HG02840 (cell line): ENCODE measurements around the gene TTBK2.

Experiments
- ATAC-seq: cut with Tn5 transposase; IDR thresholded peaks from one replicate; pipeline ENCODE4 v1.9.1; 2021; ENCODE audit warnings: mild to moderate bottlenecking, moderate library complexity, moderate number of reproducible peaks; ENCODE audit not compliant: unreplicated experiment, low FRiP score

The TTBK2 gene

DNA sequence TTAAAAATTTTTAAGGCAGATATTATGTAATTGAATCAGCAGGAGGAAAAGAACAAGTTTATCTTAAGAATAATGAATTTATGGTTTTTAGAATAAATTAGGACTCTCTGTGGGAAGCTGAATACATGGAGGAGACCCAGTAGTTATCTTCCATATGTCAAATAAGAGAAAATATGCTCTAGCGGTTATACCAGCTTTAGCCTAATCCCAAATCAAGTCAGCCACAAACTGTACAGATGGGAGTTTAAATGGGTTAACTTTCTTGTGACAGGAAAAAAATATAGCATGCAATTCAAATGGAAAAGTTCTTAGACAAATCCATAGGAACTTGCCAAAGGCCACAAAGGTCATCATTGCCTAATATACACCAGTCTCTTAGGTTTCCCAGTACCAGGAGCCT is 84.3 kb downstream of the TTBK2 start:
- no peak for ATAC-seq

DNA sequence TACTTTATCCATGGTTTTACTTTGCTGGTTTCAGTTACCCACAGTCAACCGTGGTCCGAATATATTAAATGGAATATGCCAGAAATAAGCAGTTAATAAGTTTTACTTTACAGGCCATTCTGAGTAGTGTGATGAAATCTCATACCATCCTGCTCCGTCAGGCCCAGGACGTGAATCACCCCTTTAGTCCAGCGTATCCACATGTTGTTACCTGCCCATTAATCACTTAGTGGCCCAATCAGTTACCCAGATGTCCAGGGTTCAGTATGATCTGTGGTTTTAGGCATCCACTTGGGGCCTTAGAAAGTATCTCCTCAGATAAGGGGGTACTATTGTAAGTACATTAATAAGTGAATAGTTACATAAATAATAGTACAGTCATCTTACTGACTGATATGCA is 88.0 kb downstream of the TTBK2 start:
- ATAC-seq: no peak

DNA sequence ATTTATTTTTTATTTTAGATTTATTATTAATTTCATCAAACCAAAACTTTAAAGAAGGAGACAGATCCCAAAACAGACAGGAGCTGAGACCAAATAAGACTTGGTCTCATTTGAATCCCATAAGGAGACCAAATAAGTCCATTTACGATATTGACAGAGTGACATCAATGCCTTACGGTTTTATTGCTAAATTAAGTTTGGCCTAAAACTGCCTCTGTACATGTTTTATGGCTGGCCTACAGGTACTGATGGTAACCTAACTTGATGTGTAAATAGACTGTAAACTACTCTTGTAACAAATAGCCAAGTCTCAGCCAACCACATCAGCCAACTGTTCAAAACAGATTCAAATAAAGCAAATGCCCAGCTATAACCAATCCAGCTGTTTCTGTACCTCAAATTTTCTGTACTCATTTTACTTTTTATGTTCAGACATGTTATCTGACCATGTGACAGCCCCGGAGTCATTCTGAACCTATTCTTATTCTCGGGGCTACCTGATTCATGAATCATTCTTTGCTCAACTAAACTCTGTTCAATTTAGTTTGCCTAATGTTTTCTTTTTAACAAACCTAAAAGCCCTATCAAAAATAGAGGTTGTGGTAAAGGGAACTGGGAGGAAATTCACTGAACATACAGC is 94.2 kb downstream of the TTBK2 start:
- no peak for ATAC-seq

DNA sequence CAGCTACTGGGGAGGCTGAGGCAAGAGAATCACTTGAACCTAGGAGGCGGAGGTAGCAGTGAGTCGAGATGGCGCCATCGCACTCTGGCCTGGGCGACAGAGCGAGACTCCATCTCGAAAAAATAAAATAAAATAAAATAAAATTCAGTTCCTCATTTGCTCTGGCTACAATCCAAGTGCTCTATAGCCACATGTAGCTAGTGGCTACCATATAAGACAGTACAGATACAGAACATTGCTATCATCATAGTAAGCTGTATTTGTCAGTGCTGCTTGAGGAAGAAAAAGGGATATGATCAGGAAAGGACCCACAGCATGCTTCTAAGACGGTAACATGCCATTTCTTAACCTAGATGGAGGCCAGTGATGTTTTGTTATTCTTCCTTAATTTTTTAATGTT is 95.0 kb downstream of the TTBK2 start:
- no peak for ATAC-seq

DNA sequence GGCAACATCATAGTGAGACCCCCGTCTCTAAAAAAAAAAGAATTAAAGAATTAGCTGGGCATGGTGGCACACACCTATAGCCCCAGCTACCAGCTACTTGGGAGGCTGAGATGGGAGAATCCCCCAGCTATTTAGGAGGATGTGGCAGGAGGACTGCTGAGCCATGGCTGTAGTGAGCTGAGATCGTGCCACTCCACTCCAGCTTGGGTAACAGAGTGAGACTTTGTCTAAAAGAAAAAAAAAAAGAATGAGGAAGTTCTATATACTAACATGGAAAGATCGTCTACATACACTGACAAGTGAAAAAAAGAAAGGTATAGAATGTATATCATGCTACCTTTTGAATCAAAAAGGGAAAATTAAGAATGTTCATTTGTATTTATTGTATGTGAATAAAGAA is 99.8 kb downstream of the TTBK2 start:
- ATAC-seq: no peak

DNA sequence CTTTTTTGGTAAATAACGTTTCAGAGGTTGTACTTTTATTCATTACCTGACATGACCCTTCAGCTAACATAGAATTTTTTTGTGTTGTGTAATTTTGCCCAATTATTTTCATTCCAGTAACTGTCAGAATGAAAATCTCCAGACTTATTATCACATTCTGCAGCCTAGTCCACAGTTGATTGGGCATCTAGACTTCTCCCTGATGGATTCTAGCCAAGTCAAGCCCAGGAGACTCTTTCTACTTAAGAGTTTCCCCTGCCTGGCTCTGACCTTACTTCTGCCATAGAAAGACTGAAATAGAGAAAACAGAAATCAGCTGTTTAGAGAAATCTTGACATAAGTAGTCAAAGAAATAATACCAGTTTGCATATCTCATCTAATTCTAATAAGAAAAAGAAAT is 100.8 kb downstream of the TTBK2 start:
- no peak for ATAC-seq

DNA sequence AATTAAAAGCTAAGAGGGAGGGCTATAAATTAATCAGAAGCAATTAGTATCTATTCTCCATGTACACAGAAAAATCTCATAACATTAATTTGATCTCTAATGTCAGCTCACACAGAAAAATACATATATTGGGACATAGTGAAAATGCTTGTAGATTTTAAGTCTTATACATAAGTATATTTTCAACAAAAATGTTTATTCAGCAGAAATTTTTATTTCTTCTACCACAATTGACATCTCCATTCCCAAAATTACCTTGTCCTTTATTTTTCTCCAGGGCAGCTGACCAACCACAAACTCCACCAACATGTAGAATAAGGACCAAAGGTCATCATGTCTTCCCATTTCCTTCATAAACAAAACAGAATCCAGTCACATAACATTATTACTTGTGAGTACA is 109.1 kb downstream of the TTBK2 start:
- ATAC-seq: no peak

DNA sequence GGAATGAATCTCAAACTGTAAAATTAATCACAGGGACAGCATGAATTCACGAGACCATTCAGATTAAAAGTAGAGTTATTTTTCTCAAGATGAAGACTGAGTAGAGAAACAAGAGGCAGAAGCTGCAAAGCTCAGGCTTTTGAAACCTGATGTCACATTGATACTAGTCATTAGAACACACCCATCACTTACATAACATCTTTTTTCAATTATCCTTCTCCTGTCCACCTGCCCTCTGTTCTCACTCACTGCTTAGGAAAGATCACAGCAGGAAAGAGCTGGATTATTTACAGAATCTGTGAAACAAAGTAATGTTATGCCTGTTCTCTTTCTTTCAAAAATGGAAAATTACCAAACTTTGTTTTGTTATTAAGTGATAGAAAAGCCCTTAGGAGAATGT is 111.7 kb downstream of the TTBK2 start:
- ATAC-seq: no peak

DNA sequence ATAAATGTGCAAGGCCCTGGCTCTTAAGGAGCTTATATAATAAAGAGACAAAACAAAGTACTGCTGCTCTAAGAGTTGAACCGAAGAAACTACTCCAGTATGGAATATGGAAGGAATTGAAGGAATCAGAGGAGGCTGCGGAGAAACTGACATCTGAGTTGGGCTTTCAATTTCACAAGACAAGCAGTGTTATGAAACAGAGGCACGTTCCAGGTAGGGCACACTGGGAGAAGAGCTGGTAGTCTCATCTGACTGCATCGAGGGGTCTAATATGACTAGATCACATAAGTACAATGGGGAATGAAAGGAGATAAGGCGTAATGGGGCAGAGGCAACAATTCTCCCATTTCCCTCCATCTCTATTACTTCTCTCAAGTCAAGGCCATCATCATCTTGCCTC is 115.3 kb downstream of the TTBK2 start:
- no peak for ATAC-seq

DNA sequence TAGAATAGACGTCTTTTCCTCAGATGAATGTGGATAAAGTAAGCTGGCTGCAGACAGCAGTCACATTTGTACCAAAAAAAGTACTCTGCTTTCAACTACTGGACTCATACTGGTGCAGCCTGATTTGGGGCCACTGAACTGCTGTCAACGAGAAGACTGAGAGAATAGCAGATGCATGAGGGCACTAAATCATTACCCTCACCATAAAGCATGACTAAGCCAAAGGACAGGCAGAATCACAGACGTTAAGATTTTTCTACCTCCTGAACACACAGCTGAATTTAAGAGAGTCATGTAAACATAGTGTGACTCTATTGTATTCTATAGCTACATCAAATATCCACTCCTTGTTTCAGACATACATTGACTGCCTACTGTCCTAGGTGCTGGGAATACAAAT is 115.8 kb downstream of the TTBK2 start:
- ATAC-seq: no peak

DNA sequence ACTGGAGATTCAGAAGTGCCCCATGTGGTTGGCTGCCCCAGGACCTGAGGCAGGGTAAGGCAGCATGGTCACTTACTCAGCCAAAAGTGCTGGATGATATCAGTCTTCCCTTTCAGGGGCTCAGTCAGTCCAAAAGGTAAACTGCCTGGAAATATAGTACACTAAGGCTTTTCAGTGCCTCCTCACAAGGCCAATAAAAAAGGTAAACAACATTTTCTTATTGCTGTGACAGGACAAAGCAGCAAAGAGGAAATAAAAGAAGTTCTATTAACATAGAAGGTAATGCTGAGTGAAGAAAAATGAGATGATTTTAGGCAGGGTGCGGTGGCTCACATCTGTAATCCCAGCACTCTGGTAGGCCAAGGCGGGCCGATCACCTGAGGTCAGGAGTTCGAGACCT is 117.1 kb downstream of the TTBK2 start:
- no peak for ATAC-seq

DNA sequence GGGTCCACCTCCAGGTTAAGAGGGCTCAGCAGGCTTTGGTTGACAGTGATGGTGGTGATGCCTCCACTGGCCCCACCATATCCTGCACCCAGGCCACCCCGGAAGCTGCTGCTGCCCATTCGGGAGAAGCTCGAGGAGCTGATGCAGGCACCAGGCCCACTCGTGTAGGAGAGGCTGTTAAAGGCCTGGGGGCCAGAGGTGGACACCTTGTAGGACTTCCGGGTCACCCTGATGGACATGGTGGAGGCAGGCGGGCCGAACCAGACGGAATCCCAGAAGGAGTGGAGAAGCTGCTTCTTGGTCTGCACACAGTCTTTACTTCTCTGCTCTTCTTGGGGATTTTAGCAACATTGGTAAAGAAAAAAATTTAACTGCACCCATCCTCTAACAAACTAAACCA is 118.4 kb downstream of the TTBK2 start:
- ATAC-seq: no peak

DNA sequence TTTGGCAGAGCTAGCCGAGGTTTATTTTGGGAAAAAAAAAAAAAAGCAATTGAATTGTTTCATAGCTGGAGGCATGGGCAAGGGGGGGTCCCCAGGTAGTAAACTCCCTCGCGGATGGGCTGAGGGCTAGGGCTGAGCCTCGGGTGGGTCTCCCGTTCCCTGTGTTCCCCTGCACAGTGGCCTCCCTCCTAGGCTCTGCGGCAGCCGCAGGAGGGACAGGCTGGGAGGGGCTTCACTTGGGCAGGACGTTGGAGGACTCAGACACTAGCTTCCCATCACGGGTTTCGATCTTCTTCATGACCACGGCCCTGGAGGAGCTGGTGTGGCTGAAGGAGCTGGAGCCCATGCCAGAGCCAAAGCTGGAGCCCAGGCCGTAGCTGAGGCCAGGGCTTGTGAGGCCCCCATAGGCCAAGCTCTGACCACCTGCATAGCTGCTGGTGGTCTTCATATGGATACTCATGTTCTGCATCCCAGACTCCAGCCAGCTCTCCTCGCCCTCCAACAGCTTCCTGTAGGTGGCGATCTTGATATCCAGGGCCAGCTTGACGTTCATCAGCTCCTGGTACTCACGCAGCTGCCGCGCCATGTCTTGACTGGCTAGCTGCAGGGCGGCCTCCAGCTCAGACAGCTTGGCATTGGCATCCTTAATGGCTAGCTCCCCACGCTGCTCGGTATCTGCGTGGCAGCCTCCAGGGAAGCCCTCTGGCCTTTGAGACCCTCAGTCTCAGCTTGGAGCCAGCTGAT is 119.7 kb downstream of the TTBK2 start:
- ATAC-seq: no peak

DNA sequence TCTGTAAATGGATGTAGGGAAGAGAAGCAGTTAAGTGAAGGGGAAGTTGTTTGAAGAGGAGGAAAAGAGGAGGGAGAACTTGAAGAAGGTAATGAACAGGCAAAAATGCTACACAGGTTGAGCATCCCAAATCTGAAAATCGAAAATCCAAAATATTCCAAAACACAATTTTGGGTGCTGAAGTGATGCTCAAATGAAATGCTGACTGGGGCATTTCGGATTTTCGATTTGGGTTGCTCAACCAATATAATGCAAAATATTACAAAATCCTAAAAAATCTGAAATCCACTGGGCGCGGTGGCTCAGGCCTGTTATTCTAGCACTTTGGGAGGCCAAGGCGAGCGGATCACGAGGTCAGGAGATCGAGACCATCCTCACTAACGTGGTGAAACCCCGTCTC is 121.8 kb downstream of the TTBK2 start:
- ATAC-seq: no peak

DNA sequence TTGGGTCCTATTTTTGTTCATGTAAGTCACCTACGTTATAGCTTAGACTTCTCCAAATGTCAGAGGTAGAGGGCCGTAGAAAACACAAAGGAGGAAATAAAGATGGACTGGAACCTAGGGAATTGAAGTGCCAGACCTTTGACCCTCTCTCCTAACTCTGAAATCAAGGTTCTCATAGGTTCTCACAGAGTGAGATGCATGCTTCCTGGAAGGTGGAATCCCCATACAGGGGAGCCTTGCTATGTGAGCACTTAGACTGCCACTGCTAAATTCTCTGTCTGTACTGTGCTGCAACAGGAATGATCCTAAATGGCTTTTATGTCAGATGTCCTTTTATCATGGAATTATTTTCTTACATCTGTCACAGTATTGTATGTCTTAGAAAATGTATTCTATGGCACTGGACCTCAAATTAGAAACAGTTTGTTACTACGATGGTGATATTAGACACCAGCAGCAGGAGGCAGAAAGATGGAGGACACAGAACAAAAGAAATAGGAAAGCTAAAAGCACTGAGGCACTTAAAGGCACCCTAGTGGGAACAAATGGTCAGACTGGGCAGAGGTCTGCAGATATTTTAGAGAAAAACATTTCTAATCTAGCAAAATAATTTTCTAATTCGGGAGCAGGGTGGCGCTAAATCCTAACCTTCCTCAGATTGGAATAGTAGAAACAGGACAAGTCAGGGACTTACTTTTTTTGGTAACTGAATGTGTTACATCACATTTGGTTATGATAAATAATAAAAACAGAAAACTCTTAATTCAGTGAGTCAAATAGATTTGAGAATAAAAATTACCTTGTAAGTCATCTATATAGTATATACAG is 123.4 kb downstream of the TTBK2 start:
- no peak for ATAC-seq

DNA sequence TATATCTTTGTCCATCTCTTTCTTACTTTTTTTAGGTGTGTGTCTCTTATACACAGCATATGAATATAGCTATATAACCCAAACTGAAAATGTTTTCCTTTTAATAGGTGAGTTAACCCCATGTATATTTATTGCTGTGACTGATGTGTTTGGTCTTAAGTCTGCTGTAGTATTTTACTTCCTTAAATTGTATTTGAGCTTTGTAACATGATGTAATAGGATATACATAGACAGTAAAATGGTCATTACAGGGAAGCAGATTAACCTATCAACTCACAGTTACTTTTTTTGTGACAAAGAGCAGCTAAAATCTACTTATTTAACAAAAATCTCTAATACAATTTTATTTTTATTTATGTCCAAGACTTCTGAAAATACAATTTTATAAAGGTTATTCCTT is 131.9 kb downstream of the TTBK2 start:
- no peak for ATAC-seq

DNA sequence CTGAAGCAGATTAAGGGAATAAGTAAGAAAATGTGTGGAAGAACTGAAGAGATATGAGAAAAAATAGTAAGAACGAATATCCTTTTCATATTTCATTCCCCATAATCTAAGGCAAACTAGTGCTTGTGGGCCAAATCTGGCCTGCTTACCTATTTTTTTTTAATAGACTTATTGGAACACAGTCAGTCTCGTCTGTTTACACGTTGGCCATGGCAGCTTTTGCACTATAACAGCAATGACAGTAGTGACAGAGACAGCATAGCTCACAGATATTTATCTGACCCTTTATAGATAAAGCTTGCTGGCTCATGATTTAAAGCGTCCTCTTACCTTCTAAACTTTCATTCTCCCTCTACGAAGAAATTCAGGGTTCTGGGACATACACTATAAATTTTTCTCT is 133.6 kb downstream of the TTBK2 start:
- ATAC-seq: no peak

DNA sequence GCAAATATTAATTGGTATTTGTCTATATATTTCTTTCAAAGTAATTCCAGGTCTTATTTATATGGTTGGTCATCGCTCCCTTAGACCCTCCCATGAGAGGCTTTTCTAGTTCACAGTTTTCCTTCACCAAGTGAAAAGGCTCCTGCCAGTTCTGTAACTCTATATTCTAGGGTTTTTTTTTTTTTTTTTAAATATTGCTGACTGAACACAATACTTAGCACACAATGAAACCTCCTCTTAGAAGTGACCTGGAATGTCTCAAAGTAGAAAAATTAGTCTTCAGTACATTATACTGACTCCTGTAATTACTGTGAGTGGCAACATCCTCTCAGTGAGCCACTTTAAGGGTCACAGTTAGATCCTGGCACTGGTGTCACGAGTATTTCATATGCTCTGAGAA is 135.0 kb downstream of the TTBK2 start:
- ATAC-seq: no peak

DNA sequence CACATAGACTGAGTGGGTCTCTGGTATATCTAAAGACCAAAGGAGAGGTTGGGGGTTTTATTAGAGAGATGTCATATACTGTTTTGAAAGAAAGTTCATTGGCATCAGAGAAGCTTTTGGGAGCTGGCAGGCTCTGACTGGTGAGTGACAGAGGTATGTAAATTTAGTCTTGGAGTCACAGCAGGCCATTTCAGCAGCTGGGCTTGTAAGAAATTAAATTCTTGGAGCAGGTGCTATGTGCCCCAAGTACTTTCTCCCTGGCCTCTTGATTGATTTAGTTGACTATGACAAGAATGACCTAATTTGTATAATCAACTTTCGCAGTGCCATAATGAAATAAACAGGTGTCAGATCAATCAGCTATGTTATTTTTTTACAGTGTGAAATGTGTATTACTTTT is 135.9 kb downstream of the TTBK2 start:
- no peak for ATAC-seq

DNA sequence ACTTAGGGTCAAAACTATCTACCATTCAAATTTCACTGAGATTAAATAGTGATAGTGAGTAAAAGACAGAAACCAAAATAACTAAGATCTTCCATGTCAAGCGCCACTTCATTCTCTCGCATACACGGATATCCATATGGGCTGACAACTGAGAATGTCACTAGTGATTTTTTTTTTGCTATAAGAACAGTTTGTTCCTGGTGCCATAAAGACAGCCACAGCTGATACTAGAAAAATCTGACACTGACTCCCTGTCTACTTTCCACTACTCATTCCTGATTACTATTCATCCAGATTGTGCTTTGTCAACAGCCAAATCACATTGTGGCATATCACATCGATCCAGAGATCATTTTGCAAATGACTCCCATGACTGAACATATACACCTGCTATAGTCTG is 137.9 kb downstream of the TTBK2 start:
- no peak for ATAC-seq

DNA sequence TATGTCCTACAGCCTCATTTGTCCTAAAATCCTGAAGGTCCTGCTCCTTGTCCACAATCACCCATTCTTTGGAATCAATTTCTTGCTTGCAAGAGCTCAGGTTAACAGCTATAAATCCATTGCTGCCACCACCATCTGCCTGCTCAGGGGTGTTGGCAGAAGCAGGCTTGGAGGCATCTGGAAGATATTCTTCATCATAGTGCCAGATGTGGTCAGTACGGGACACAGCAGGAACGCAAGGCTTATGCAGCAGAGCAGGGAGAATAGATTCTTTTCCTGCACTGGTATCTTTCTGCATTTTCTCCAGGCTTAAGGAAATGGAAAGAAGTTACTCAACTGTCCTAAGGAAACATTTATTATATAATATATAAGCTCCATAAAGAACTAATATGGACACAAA is 145.2 kb downstream of the TTBK2 start:
- no peak for ATAC-seq

DNA sequence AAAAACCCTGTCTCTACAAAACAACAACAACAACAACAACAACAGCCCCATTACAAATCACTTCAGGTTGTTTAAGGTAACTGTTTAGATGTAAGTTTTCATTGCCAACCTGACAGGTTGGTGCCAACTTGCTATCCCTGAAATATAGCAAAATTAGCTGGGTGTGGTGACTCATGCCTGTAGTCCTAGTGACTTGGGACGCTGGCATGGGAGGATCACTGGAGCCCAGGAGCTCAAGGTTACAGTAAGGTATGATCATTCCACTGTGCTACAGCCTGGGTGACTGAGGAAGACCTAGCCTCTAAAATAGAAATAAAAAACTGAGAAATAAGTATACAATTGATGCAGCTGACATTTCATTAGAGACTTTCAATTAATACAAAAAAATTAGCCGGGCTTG is 147.7 kb downstream of the TTBK2 start:
- no peak for ATAC-seq
